ENCODE results near the gene IQGAP3. TPM values are rescaled to one million over a fixed set of nuclear protein-coding genes. Genes with fewer than 3 reads are reported as not detected.

The IQGAP3 gene
- polyA plus RNA-seq, 1 of the 3 experiments (the other 2 are of a cell fraction): 15.6 TPM

- no peak within 1 kb of the TSS for H3K9ac ChIP-seq
- H3K4me3 ChIP-seq (ENCODE audit: low read depth in 2 of 2, low read length in 1 of 2): no peak within 1 kb of the TSS
- H3K9me3 ChIP-seq: no peaks in the 10 kb centered on the region
- no peak for DNase-seq
- no peaks in the 10 kb centered on the region for H3K79me2 ChIP-seq (ENCODE audit: insufficient read depth)
- no peak within 1 kb of the TSS for H3K27ac ChIP-seq (ENCODE audit: low read depth in 2 of 2, low read length in 1 of 2)
- no peak within 1 kb of the TSS for H3K4me2 ChIP-seq
- TF ChIP-seq CTCF (IDR thresholded peaks at IDR 0.05) (peak; percentile 55), USF1 (IDR thresholded peaks at IDR 0.05; ENCODE audit: borderline replicate concordance, low read depth) (no peak), RAD21 (IDR thresholded peaks at IDR 0.05; ENCODE audit: low read length) (peak; percentile 38), YY1 (IDR thresholded peaks at IDR 0.05; ENCODE audit: low read depth) (no peak), NRF1 (IDR thresholded peaks at IDR 0.05; ENCODE audit: low read depth, low read length) (no peak), USF2 (IDR thresholded peaks at IDR 0.05; ENCODE audit: borderline replicate concordance, low read depth, low read length) (no peak), CHD2 (IDR thresholded peaks at IDR 0.05; ENCODE audit: low read length, partially characterized antibody) (no peak), REST (IDR thresholded peaks at IDR 0.05; ENCODE audit: low read depth, low read length) (no peak), TCF12 (IDR thresholded peaks at IDR 0.05) (no peak), EZH2phosphoT487 (IDR thresholded peaks at IDR 0.05; ENCODE audit: borderline replicate concordance, low read depth) (no peak), IRF3 (IDR thresholded peaks at IDR 0.05; ENCODE audit: low read depth, low read length) (no peak), FOXJ3 (CRISPR knock-in tag; IDR thresholded peaks at IDR 0.05) (no peak), SIN3A (IDR thresholded peaks at IDR 0.05; ENCODE audit: borderline replicate concordance, low read depth, low read length) (no peak), MAX (IDR thresholded peaks at IDR 0.05; ENCODE audit: low read depth) (no peak), GABPA (IDR thresholded peaks at IDR 0.05; ENCODE audit: low read depth) (no peak), SMC3 (IDR thresholded peaks at IDR 0.05; ENCODE audit: low read depth, low read length) (peak; percentile 38; the same call in 1 of the 2 replicates), PBX3 (IDR thresholded peaks at IDR 0.05) (no peak)
- no peaks in the 10 kb centered on the region for H4K20me1 ChIP-seq (ENCODE audit: insufficient read depth)
- no peak within 1 kb of the TSS for H2AFZ ChIP-seq (ENCODE audit: low read depth)
- H3K9me2 ChIP-seq: no peaks in the 10 kb centered on the region
- H3K4me1 ChIP-seq (ENCODE audit: control insufficient read depth in 1 of 2, insufficient read depth in 2 of 2, low read depth in 1 of 2, low read length in 1 of 2): peaks cover 0 to 13% of the 10 kb centered on the region in 2 experiments; a peak in 3 of 4 replicates
- ChIA-PET CTCF (interaction anchor here (0.6 to 18.0 kb wide), 22 partner anchors 6 to 204 kb away, joined by 3 to 643 read pairs (median 5); partner anchors contain the start of genes GPATCH4, NAXE and NES), POLR2A (interaction anchor here (1.3 kb wide), 1 partner anchor 37 kb away, joined by 3 read pairs; no protein-coding TSS in a partner anchor)
- WGBS (ENCODE audit: low lambda C conversion rate): 30% methylated on average over 7 of the region's 7 CpGs
- H3K27me3 ChIP-seq (ENCODE audit: insufficient read depth): peaks cover 14% of the 10 kb centered on the region
- H3K36me3 ChIP-seq (replicated peaks in 1 of 2; ENCODE audit: control insufficient read depth in 1 of 2, insufficient read depth in 2 of 2, low read length in 1 of 2): no peaks in the 10 kb centered on the region
- H3F3A ChIP-seq (replicated peaks; ENCODE audit: insufficient read depth): peaks cover 24% of the 10 kb centered on the region
Observed at GRCh38 chr1:156618853-156619581, 46.7 kb upstream of the IQGAP3 start, which contains the start of gene HAPLN2. Gene HAPLN2 (plus strand): TSS chr1:156619415. CDS start chr1:156623491, 4,076 bp downstream.
